Panc1 (cell line): ENCODE results near the gene ENPP1. TPM values are rescaled to one million over a fixed set of nuclear protein-coding genes. Genes with fewer than 3 reads are reported as not detected.

Experiments
- ATAC-seq: fragments of 200-7000 bp; cut with Tn5 transposase; 2 replicates; pipeline ENCODE4 v1.9.1; 2020; ENCODE audit warnings: mild to moderate bottlenecking, moderate library complexity
- BruUV-seq: library from RNA; stranded (reverse); fragments of 400-500 nt; replicated peaks from 2 replicates; lab custom pipeline; 2021; lab: Mats Ljungman, UMichigan
- CTCF ChIA-PET: fragments of 300-600 bp; sonication (Branson Sonifier 250); formaldehyde crosslinking; loops from one replicate; lab custom pipeline; 2022; ENCODE audit warnings: antibody characterized with exemption; lab: Charles Lee
- POLR2A ChIA-PET: fragments of 300-600 bp; sonication (Branson Sonifier 250); formaldehyde crosslinking; loops from one replicate; lab custom pipeline; 2022; ENCODE audit warnings: antibody characterized with exemption; lab: Charles Lee
- DNase-seq: peaks from one replicate; pipeline ENCODE4 v3.0.0-alpha.2; 2010; ENCODE audit warnings: low read depth, low spot score
- H3K27ac ChIP-seq: 2 replicates; pipeline ENCODE4 v1.5.1; 2011; ENCODE audit warnings: mild to moderate bottlenecking, low read length, inconsistent platforms
- H3K27me3 ChIP-seq: fragments of 200-500 bp; sonication (Bioruptor generic); 2 replicates; pipeline ENCODE4 v1.6.0; 2014; ENCODE audit warnings: low read length, inconsistent platforms; ENCODE audit not compliant: control insufficient read depth, insufficient read depth
- H3K36me3 ChIP-seq: fragments of 200-500 bp; sonication (Bioruptor generic); 2 replicates; pipeline ENCODE4 v1.5.1; 2014; ENCODE audit warnings: inconsistent platforms, mild to moderate bottlenecking, low read length, moderate library complexity; ENCODE audit not compliant: control insufficient read depth, insufficient read depth
- H3K4me1 ChIP-seq: 2 replicates; pipeline ENCODE4 v1.5.1; 2011; ENCODE audit warnings: inconsistent platforms, mild to moderate bottlenecking, low read length, moderate library complexity; ENCODE audit not compliant: control insufficient read depth, insufficient read depth
- H3K4me3 ChIP-seq, 2 experiments: 2 replicates each; pipeline ENCODE4 v1.5.1; 2011 to 2012; ENCODE audit warnings: low read depth in 2 of 2, low read length in 2 of 2, mild to moderate bottlenecking in 2 of 2, inconsistent platforms in 1 of 2, moderate library complexity in 1 of 2
- H3K9me3 ChIP-seq: fragments of 200-500 bp; sonication (Bioruptor generic); 2 replicates; pipeline ENCODE4 v1.5.1; 2014; ENCODE audit warnings: low read depth, mild to moderate bottlenecking, inconsistent platforms, low read length, moderate library complexity; ENCODE audit not compliant: control insufficient read depth, insufficient read depth
- POLR2AphosphoS5 ChIP-seq: IDR thresholded peaks from 2 replicates; pipeline ENCODE4 v1.6.1; 2012; ENCODE audit warnings: mild to moderate bottlenecking, low read depth, low read length, moderate library complexity
- REST ChIP-seq, 2 experiments: IDR thresholded peaks; 2 replicates each; pipeline ENCODE4 v1.6.1; 2011 to 2012; ENCODE audit warnings: low read depth in 2 of 2, control low read depth in 1 of 2, low read length in 1 of 2, mild to moderate bottlenecking in 1 of 2, moderate library complexity in 1 of 2; ENCODE audit not compliant: insufficient read depth in 1 of 2
- SIN3A ChIP-seq: IDR thresholded peaks from 2 replicates; pipeline ENCODE4 v1.6.1; 2012; ENCODE audit warnings: low read depth, mild to moderate bottlenecking, low read length, moderate library complexity, borderline replicate concordance; ENCODE audit not compliant: insufficient read depth
- TCF7L2 ChIP-seq: IDR thresholded peaks from 2 replicates; pipeline ENCODE4 v1.6.1; 2011; ENCODE audit warnings: mild to moderate bottlenecking, low read depth, low read length, inconsistent platforms
- in situ Hi-C: cut with HindIII; loops from 2 replicates; pipeline ENCODE4 v1.10.0; 2016; ENCODE audit warnings: low sequenced_read_pairs, low pct_unique_long_range_greater_than_20kb
- intact Hi-C: fragments of 100-400 bp; cut with micrococcal nuclease; formaldehyde crosslinking; loops from one replicate; pipeline ENCODE4 v1.10.0; 2022; ENCODE audit not compliant: unreplicated experiment
- total RNA-seq: library from RNA; stranded (reverse); gene quantifications from one replicate; pipeline ENCODE4 v1.2.1, GENCODE V29; 2021; ENCODE audit not compliant: unreplicated experiment
- TF ChIP-seq, protein P1 (sequence below): fragments of 450-650 bp; IDR thresholded peaks from 2 replicates; pipeline ENCODE4 v1.5.1; 2017; ENCODE audit warnings: mild to moderate bottlenecking

ENPP1 gene
- total RNA-seq, 1 experiment from 2014 or later, result 6.8 TPM

GRCh38 chr6:131808460-131809269 is 845 bp downstream of the ENPP1 start:
- no peak for ATAC-seq
- TF ChIP-seq, protein P1, sequence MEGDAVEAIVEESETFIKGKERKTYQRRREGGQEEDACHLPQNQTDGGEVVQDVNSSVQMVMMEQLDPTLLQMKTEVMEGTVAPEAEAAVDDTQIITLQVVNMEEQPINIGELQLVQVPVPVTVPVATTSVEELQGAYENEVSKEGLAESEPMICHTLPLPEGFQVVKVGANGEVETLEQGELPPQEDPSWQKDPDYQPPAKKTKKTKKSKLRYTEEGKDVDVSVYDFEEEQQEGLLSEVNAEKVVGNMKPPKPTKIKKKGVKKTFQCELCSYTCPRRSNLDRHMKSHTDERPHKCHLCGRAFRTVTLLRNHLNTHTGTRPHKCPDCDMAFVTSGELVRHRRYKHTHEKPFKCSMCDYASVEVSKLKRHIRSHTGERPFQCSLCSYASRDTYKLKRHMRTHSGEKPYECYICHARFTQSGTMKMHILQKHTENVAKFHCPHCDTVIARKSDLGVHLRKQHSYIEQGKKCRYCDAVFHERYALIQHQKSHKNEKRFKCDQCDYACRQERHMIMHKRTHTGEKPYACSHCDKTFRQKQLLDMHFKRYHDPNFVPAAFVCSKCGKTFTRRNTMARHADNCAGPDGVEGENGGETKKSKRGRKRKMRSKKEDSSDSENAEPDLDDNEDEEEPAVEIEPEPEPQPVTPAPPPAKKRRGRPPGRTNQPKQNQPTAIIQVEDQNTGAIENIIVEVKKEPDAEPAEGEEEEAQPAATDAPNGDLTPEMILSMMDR, result no peak
- TF ChIP-seq POLR2AphosphoS5, result no peak
- TF ChIP-seq SIN3A, result no peak
- TF ChIP-seq REST (IDR thresholded peaks at IDR 0.05; ENCODE audit: insufficient read depth in 1 of 2, low read depth in 2 of 2, low read length in 1 of 2), result no peak
- no peak for TF ChIP-seq TCF7L2
- intact Hi-C loops, result loop anchor here (10.0 kb wide), 1 partner anchor 114 kb away; no protein-coding TSS in a partner anchor
- DNase-seq, result no peak
- peaks cover 5% of the 10 kb centered on the region; the same call in 1 of the 2 replicates for H3K4me1 ChIP-seq
- POLR2A ChIA-PET, result no interaction called here
- CTCF ChIA-PET, result no interaction called here
- peak overlapping the region; percentile 34; the same call in 1 of the 2 replicates for H3K27ac ChIP-seq
- no TSS peak for BruUV-seq
- H3K9me3 ChIP-seq, result no peaks in the 10 kb centered on the region
- no peaks in the 10 kb centered on the region; the same call in 1 of the 2 replicates for H3K36me3 ChIP-seq
- H3K27me3 ChIP-seq, result peaks cover 4% of the 10 kb centered on the region
- H3K4me3 ChIP-seq, result peak overlapping the region; percentile 53 to 70
- in situ Hi-C loops, result no loop called here

GRCh38 chr6:131811500-131811899 is 3.7 kb downstream of the ENPP1 start:
- no peak for ATAC-seq
- no peak for DNase-seq
- Histone ChIP-seq H3K4me1 (peaks cover 5% of the 10 kb centered on the region; the same call in 1 of the 2 replicates), H3K4me3 (no peak overlapping the region), H3K27ac (no peak overlapping the region), H3K27me3 (peaks cover 4% of the 10 kb centered on the region; the same call in 1 of the 2 replicates), H3K36me3 (no peaks in the 10 kb centered on the region; the same call in 1 of the 2 replicates), H3K9me3 (no peaks in the 10 kb centered on the region)
- no TSS peak for BruUV-seq
- ChIA-PET POLR2A (no interaction called here), CTCF (no interaction called here)
- TF ChIP-seq, protein P1, result no peak
- intact Hi-C loops, result no loop called here
- in situ Hi-C loops, result no loop called here
